ENCODE results near the gene MTMR8.
"Not testable (repeated sequence)": the region's sequence is repeated elsewhere in the genome, so short reads cannot be mapped to it uniquely, and the experiment has no call there.

The MTMR8 gene

GRCh38 chrX:64398088-64398487 is 2.8 kb upstream of the MTMR8 start:
- no peak for DNase-seq (ENCODE audit: low read depth)
- no peak for TF ChIP-seq CTCF (conservative IDR thresholded peaks at IDR 0.05; ENCODE audit: low read depth, low read length)

GRCh38 chrX:64395568-64395929 is 297 bp upstream of the MTMR8 start:
- DNase-seq (ENCODE audit: low read depth) = no peak
- no peak for TF ChIP-seq CTCF (conservative IDR thresholded peaks at IDR 0.05; ENCODE audit: low read depth, low read length)
- peak overlapping the region; percentile 71 for H3K4me3 ChIP-seq (ENCODE audit: low read length)

More at GRCh38 chrX:64398088-64398487, 2.8 kb upstream of the MTMR8 start:
- no peak overlapping the region for H3K4me3 ChIP-seq (ENCODE audit: low read length)

- no peak for TF ChIP-seq CTCF (conservative IDR thresholded peaks at IDR 0.05; ENCODE audit: low read depth, low read length)
- H3K4me3 ChIP-seq (ENCODE audit: low read length) = peak overlapping the region; percentile 71
- DNase-seq (ENCODE audit: low read depth) = no peak
Measured at GRCh38 chrX:64394059-64394873, 986 bp downstream of the MTMR8 start.

GRCh38 chrX:64389489-64389888 is 5.8 kb downstream of the MTMR8 start:
- no peak overlapping the region for H3K4me3 ChIP-seq (ENCODE audit: low read length)
- no peak for TF ChIP-seq CTCF (conservative IDR thresholded peaks at IDR 0.05; ENCODE audit: low read depth, low read length)
- no peak for DNase-seq (ENCODE audit: low read depth)

GRCh38 chrX:64380789-64381188 is 14.5 kb downstream of the MTMR8 start:
- not testable (repeated sequence) for DNase-seq (ENCODE audit: low read depth); H3K4me3 ChIP-seq (ENCODE audit: low read length)

GRCh38 chrX:64379924-64380323 is 15.3 kb downstream of the MTMR8 start:
- no peak for TF ChIP-seq CTCF (conservative IDR thresholded peaks at IDR 0.05; ENCODE audit: low read depth, low read length)
- no peak for DNase-seq (ENCODE audit: low read depth)
- no peak overlapping the region for H3K4me3 ChIP-seq (ENCODE audit: low read length)

GRCh38 chrX:64377753-64378152 is 17.5 kb downstream of the MTMR8 start:
- DNase-seq (ENCODE audit: low read depth) = no peak
- no peak overlapping the region for H3K4me3 ChIP-seq (ENCODE audit: low read length)
- TF ChIP-seq CTCF (conservative IDR thresholded peaks at IDR 0.05; ENCODE audit: low read depth, low read length) = no peak

Data from retinal pigment epithelial cell (primary cell).